Testis (tissue), 2 donors: ENCODE measurements around the gene CUEDC1.

Experiments used
- CTCF ChIP-seq, 3 experiments: fragments of 450-650 bp in 2 of 3; fragments of 200-600 bp in 1 of 3; sonication (generic) in 1 of 3; IDR thresholded peaks; one replicate each; pipeline ENCODE4 v1.5.1; 2016 to 2019; ENCODE audit warnings: antibody characterized with exemption in 3 of 3, mild to moderate bottlenecking in 2 of 3, moderate library complexity in 1 of 3
- POLR2A ChIP-seq: fragments of 450-650 bp; IDR thresholded peaks from one replicate; pipeline ENCODE4 v1.6.1; 2017; ENCODE audit warnings: antibody characterized with exemption, mild to moderate bottlenecking, moderate library complexity

DNA sequence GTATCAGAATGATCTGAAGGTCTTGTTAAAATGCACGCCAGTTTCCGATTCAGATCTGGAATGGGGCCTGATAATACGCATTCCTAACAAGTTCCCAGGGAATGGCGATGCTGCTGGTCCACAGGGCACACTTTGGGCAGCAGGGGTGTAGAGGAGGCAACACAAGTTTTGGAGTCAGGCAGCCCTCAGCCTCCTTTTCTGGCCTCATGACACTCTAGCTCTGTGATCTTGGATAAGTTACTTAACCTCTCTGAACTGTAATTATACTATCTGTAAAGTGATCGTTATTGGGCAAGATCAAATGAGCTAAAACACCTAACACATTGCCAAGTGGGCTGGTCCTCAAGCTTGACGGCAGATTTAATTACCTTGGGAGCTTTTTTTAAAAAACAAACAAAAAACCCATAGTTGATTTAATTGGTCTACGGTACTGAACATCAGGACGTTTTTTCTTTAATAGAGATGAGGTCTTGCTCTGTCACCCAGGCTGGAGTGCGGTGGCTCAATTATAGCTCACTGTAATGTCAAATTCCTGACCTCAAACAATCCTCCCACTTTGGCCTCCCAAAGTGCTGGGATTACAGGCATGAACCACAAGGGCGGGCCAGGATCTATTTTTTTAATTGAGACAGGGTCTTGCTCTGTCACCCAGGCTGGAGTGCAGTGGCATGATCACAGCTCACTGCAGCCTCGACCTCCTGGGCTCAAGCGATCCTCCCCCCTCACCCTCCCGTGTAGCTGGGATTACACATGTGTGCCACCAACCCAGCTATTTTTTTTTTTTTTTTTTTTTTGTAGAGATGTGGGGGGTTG is 95.4 kb downstream of the CUEDC1 start:
- TF ChIP-seq CTCF (IDR thresholded peaks at IDR 0.05) (no peak), POLR2A (no peak)
